GM18520 (cell line): ENCODE results near the gene SND1.

ENCODE experiments used
- ATAC-seq: cut with Tn5 transposase; IDR thresholded peaks from one replicate; pipeline ENCODE4 v1.9.1; 2021; ENCODE audit not compliant: unreplicated experiment

SND1 gene

GRCh38 chr7:127920787-127921438 is 268.9 kb downstream of the SND1 start:
- no peak for ATAC-seq

DNA sequence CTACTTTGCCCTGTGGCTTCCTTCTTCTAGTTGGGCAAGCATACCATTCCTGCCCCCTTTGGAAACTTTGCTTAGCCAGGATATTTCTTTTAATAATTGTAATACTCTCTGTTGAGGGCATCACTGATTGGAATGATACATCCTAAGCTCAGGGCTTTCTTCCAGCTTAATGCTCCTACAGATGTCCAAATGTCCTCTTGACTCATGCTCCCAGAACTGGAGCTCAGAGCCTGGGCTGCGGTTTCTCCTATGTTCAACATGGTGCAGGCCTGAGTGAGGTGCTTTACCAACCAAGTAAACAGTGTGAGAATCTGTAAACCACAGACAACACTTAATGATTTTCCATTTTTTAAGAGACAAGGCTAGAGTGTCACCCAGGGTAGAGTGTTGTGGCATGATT is 270.7 kb downstream of the SND1 start:
- no peak for ATAC-seq

DNA sequence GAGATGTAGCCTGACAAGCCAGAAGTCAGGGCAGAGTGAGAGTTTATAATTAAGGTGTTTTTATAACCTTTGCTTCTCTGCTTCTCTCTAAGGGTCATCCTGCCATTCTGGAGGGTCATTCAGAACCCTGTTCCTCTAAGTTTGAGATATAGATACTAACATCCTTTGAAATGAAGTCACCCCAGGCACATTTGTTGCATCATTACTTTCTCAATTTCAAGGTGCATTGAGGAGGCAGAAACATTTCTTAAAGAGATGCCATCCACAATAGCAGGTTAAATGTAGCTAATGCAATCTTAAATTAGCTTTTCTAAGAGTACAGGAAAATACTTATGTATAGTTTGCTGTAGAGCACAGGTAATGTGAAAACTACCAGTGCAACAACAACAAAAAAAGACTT is 272.9 kb downstream of the SND1 start:
- no peak for ATAC-seq

DNA sequence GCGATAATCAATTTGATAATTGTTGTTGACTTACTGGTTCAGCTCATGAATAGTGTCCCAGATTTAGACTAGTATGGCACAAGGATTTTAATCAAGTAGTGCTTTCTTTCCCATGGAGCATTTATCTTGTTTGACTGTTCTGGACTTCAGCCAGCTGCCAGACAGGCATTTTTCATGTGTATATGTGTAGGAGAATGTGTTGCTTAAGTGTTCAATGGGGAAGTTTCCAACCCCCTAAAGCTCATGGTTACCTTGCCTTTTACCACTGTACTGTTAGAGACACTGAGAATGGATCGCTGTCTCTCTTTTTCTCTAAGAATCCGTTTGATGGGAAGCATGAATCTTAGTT is 275.3 kb downstream of the SND1 start:
- no peak for ATAC-seq

DNA sequence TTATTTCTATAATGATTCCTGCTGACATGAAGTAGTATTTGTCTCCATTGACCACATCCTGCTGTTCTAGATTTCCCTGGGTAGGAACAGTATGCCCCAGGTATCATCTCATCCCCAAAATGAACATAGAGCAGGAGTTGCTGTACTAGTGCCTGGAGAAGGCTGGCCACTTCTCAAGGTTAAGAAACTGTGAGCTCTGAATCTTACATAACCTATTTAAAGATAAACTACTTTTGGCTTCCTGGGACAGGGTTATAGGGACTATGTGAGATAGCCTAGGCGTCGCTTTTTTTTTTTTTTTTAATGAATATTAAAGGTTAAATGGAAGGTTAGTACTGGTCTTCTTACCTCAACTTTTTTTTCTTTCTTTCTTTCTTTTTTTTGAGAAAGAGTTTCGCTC is 276.2 kb downstream of the SND1 start:
- no peak for ATAC-seq

DNA sequence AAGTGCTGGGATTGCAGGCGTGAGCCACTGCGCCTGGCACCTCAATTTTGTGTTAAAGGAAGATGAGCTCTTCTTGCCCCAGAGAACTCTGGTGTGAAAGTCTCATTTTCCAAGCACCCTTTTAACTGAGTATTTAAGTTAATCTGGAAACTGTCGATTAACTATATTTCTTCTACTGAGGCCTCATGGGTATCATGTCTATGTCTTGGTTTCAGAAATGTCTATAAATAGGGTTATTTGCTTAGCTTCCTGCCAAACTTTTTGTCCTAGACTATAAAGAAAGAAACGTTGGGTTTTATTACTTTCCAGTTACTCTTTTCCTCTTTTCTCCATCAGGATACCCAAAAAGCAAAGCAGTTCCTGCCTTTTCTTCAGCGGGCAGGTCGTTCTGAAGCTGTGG is 276.9 kb downstream of the SND1 start:
- no peak for ATAC-seq

- ATAC-seq = no peak
These were observed 278.6 kb downstream of the SND1 start for GRCh38 chr7:127930341-127931328.

- ATAC-seq = no peak
These were observed 280.1 kb downstream of the SND1 start for GRCh38 chr7:127932076-127932475.

- ATAC-seq = no peak
These were observed 280.5 kb downstream of the SND1 start for GRCh38 chr7:127932496-127932895.

DNA sequence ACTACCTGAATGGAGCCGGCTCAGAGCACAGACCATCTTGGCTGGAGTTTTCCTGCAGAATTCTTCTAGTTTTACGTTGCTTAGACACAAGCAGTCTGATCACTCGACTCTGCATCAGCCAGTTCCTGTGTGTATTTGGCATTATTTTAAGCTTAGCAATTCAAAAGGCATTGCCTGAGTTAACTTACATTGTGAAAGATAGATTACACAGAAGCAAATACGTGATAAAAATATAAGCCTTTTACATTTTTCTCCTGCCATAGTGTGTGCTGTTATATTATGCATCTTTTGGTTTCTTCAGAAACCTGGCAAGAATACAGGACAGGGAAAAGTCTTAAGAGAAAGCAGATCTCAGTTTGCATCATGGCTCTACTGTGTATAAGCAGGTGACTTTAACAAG is 281.2 kb downstream of the SND1 start:
- ATAC-seq = no peak

DNA sequence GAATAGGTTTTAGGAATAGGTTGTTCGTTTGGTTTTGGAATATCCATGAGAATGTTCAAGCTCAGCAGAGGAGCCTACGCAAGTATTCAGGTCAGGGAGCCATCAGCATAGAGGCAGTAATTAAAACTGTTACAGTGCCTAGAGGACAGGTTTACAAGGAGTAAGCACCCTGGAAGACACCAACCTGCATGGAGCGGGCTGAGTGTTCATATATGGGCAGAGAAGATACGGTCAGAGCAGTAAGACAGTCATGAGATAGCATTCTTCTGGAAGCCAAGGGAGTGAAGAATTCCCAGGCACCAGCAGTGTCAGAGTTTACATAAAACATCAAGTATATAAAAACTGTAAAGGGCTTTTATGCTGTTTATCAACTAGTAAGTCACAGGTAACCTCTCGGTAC is 282.7 kb downstream of the SND1 start:
- no peak for ATAC-seq

DNA sequence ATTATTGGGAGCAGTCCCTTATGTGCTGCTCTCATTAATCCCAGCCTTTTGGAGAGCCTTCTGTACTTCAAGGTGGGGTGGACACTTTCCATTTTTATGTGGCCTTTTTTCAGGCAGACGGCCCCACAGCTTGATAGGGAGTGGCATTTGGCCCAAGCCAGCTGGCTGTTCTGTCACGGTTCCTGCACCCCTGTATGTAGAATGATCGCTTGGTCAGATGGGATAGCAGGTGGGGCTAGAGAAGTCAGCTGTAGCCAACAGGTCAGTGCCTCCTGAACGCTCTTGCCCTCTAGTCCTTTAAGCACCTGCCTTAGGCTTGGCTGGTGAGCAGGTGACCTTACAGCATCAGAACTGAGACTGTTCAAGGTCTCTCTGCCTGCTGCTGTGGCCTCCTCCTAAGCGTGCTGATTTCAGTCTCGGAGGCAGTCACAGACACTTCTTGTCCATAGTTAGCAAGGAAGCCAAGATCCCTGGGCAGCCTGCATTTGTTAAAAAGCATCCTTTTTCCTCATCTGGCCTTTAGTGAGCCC is 283.9 kb downstream of the SND1 start:
- no peak for ATAC-seq

GRCh38 chr7:127937066-127937680 is 285.2 kb downstream of the SND1 start:
- no peak for ATAC-seq

- no peak for ATAC-seq
These were observed 286.6 kb downstream of the SND1 start for GRCh38 chr7:127938588-127938987.

DNA sequence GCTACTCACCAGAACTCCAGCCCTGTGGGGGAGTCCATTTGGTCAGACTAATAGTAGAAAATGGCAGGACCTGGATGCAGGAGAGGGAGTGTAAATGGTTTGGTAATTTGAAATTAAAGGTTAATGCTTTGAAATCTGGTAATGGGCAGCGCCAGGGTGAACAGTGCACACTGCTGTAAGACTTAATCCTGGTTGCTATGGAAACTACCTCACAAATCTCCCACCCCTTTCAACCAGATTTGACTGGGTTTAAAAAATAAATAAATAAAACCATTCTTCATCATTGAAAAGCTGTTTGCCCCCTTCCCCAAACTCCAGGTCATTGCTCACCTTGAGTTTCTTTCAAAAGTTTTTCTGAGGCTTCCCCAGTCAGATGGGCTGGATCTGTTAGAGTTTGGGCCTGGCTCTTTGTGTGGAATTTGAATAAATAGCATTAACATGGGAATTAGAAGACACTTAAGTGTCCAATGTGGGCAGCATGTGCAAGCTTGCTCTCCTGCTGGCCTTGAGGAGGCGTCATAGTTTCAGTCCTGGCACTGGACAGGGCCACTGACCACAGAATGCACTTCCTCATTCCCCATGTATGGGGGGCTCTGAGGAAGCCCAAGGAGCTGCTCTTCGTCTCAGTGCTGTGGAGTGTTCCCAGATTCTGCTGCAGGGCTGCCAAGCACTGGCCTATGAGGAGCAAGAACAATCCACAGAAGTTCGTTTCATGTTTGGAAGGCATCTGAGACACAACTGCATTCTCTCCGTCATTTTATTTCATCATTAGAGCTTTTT is 288.6 kb downstream of the SND1 start:
- no peak for ATAC-seq

- ATAC-seq = no peak
These were observed 289.6 kb downstream of the SND1 start for GRCh38 chr7:127941476-127942210.

- no peak for ATAC-seq
These were observed 291.8 kb downstream of the SND1 start for GRCh38 chr7:127943541-127944521.

DNA sequence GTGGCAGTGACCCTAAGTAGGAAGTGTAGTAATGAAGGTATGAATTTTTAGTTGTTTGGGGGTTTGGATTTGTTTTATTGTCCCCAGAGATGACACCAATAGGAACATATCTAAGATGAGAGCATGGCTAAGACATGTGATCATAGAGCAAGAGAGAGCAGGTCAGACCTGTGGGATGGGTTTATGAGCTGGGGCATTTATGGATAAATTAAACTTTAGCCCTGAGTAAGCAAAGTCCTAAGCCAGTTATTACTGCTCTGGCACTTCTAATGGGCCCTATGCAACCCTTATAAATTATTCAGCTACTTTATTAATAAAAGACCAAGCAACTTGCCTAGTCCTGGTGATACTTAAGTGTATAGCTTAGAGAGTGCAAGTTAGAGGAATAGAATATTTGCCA is 294.1 kb downstream of the SND1 start:
- no peak for ATAC-seq

DNA sequence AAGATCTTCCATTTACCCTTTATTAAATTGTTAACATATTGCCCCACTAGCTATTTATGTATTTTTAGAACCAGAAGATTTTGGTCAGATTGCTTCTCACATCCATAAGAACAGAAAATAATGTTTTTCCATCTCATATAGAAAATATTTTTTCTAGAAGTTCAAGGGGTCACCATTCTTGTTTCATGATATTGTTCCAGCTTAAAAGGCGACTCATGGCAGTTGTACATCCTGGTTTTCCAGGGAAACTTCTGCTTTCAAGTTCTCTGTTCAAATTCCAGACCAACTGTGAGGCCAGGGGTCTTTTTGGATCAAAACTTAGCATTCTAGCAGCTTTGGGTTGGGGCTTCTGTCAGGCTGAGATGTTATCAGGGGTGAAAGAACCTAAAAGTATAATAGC is 294.9 kb downstream of the SND1 start:
- no peak for ATAC-seq
